ENCODE measurements around the gene MC3R.

MC3R gene

GRCh38 chr20:56257604-56258003 lies 9.1 kb downstream of the MC3R start:
- DNase-seq, result no peak

- DNase-seq, result no peak
These were observed 11.4 kb downstream of the MC3R start for GRCh38 chr20:56259948-56260347.

GRCh38 chr20:56268536-56268935 lies 20.0 kb downstream of the MC3R start:
- no peak for DNase-seq

- DNase-seq, result no peak
These were observed 23.4 kb downstream of the MC3R start for GRCh38 chr20:56271974-56272373.

- DNase-seq, result no peak
These were observed 25.0 kb downstream of the MC3R start for GRCh38 chr20:56273491-56273890.

GRCh38 chr20:56274156-56274555 lies 25.6 kb downstream of the MC3R start:
- DNase-seq, result no peak

- DNase-seq, result no peak
These were observed 29.7 kb downstream of the MC3R start for GRCh38 chr20:56278196-56278595.

- DNase-seq, result no peak
These were observed 37.0 kb downstream of the MC3R start for GRCh38 chr20:56285496-56285895.

- no peak for DNase-seq
These were observed 41.1 kb downstream of the MC3R start for GRCh38 chr20:56289652-56290051.

GRCh38 chr20:56299362-56299761 lies 50.8 kb downstream of the MC3R start:
- no peak for DNase-seq
